IPS-18c (cell line): ENCODE data around the gene EFCAB6.

ENCODE experiments used
- H3K4me3 ChIP-seq: 2 replicates; pipeline ENCODE4 v1.7.0; 2013; ENCODE audit warnings: low read depth, mild to moderate bottlenecking, low read length, moderate library complexity; ENCODE audit not compliant: insufficient read depth
- H3K9me3 ChIP-seq: one replicate; pipeline ENCODE4 v1.6.1; 2013; ENCODE audit warnings: mild to moderate bottlenecking, low read length, moderate library complexity; ENCODE audit not compliant: control insufficient read depth, insufficient read depth

The EFCAB6 gene

GRCh38 chr22:43530349-43531201 is 281.5 kb downstream of the EFCAB6 start:
- H3K9me3 ChIP-seq = peaks cover 6% of the 10 kb centered on the region
- H3K4me3 ChIP-seq = no peak overlapping the region

- H3K9me3 ChIP-seq = peaks cover 4% of the 10 kb centered on the region
- H3K4me3 ChIP-seq = no peak overlapping the region
Observed at GRCh38 chr22:43529934-43530333, 282.2 kb downstream of the EFCAB6 start.

- no peak overlapping the region for H3K4me3 ChIP-seq
Observed at GRCh38 chr22:43529461-43529860, 282.6 kb downstream of the EFCAB6 start.

GRCh38 chr22:43528601-43529360 is 283.3 kb downstream of the EFCAB6 start:
- no peak overlapping the region for H3K4me3 ChIP-seq

More at GRCh38 chr22:43529461-43529860, 282.6 kb downstream of the EFCAB6 start:
- H3K9me3 ChIP-seq = peaks cover 3% of the 10 kb centered on the region

GRCh38 chr22:43526946-43527345 is 285.2 kb downstream of the EFCAB6 start:
- Histone ChIP-seq H3K9me3 (peaks cover 3% of the 10 kb centered on the region), H3K4me3 (no peak overlapping the region)

More at GRCh38 chr22:43528601-43529360, 283.3 kb downstream of the EFCAB6 start:
- peaks cover 3% of the 10 kb centered on the region for H3K9me3 ChIP-seq

GRCh38 chr22:43526117-43526655 is 285.9 kb downstream of the EFCAB6 start:
- Histone ChIP-seq H3K9me3 (peaks cover 3% of the 10 kb centered on the region), H3K4me3 (no peak overlapping the region)

- H3K4me3 ChIP-seq = no peak overlapping the region
Observed at GRCh38 chr22:43521716-43522115, 290.4 kb downstream of the EFCAB6 start.

GRCh38 chr22:43520632-43521039 is 291.5 kb downstream of the EFCAB6 start:
- Histone ChIP-seq H3K4me3 (no peak overlapping the region), H3K9me3 (no peaks in the 10 kb centered on the region)

More at GRCh38 chr22:43521716-43522115, 290.4 kb downstream of the EFCAB6 start:
- H3K9me3 ChIP-seq = no peaks in the 10 kb centered on the region

GRCh38 chr22:43516996-43517635 is 295.0 kb downstream of the EFCAB6 start:
- no peak overlapping the region for H3K4me3 ChIP-seq
- H3K9me3 ChIP-seq = no peaks in the 10 kb centered on the region

- H3K9me3 ChIP-seq = no peaks in the 10 kb centered on the region
- H3K4me3 ChIP-seq = no peak overlapping the region
Observed at GRCh38 chr22:43516386-43516785, 295.7 kb downstream of the EFCAB6 start.

- Histone ChIP-seq H3K4me3 (no peak overlapping the region), H3K9me3 (no peaks in the 10 kb centered on the region)
Observed at GRCh38 chr22:43515902-43516301, 296.2 kb downstream of the EFCAB6 start.

GRCh38 chr22:43515411-43515810 is 296.7 kb downstream of the EFCAB6 start:
- H3K4me3 ChIP-seq = no peak overlapping the region
- H3K9me3 ChIP-seq = no peaks in the 10 kb centered on the region

- no peaks in the 10 kb centered on the region for H3K9me3 ChIP-seq
- no peak overlapping the region for H3K4me3 ChIP-seq
Observed at GRCh38 chr22:43514476-43515157, 297.5 kb downstream of the EFCAB6 start.

GRCh38 chr22:43512279-43512678 is 299.8 kb downstream of the EFCAB6 start:
- H3K4me3 ChIP-seq = no peak overlapping the region
- H3K9me3 ChIP-seq = no peaks in the 10 kb centered on the region

GRCh38 chr22:43511276-43511910 is 300.7 kb downstream of the EFCAB6 start:
- H3K9me3 ChIP-seq = no peaks in the 10 kb centered on the region
- no peak overlapping the region for H3K4me3 ChIP-seq

- Histone ChIP-seq H3K9me3 (no peaks in the 10 kb centered on the region), H3K4me3 (no peak overlapping the region)
Observed at GRCh38 chr22:43510281-43511070, 301.6 kb downstream of the EFCAB6 start.
